ENCODE measurements around the gene SELENOT. TPM values are rescaled to one million over a fixed set of nuclear protein-coding genes. Genes with fewer than 3 reads are reported as not detected.

Gene SELENOT
- total and polyA plus RNA-seq, 3 donors from 2014 or later: 118 to 190 (median 135) TPM

GRCh38 chr3:150626148-150626930 lies 23.2 kb downstream of the SELENOT start:
- Histone ChIP-seq H3K27ac (peak overlapping the region; percentile 2 to 33), H3K27me3 (no peaks in the 10 kb centered on the region), H3K4me1 (no peaks in the 10 kb centered on the region), H3K9me3 (no peaks in the 10 kb centered on the region), H3K36me3 (ENCODE audit: low read depth, missing control alignments) (no peaks in the 10 kb centered on the region), H3K4me3 (no peak overlapping the region)
- DNase-seq: no peak
- intact Hi-C loops (cut with DNase I; ENCODE audit: low total_unique reads): no loop called here
- WGBS, 2 donors: 69 to 82% methylated on average over 2 of the region's 2 CpGs
- TF ChIP-seq POLR2A (IDR thresholded peaks at IDR 0.05) (no peak), CTCF (IDR thresholded peaks at IDR 0.05) (no peak)

- Histone ChIP-seq H3K9me3 (no peaks in the 10 kb centered on the region), H3K4me3 (no peak overlapping the region), H3K27me3 (no peaks in the 10 kb centered on the region), H3K27ac (no peak overlapping the region), H3K36me3 (ENCODE audit: low read depth, missing control alignments) (no peaks in the 10 kb centered on the region), H3K4me1 (no peaks in the 10 kb centered on the region)
- WGBS, 2 donors: 52 to 59% methylated on average over 2 of the region's 2 CpGs
- TF ChIP-seq CTCF (IDR thresholded peaks at IDR 0.05): no peak
- no peak for TF ChIP-seq POLR2A (IDR thresholded peaks at IDR 0.05)
- DNase-seq: no peak
- intact Hi-C loops (cut with DNase I; ENCODE audit: low total_unique reads): no loop called here
These were observed 24.4 kb downstream of the SELENOT start for GRCh38 chr3:150627557-150627956.

DNA sequence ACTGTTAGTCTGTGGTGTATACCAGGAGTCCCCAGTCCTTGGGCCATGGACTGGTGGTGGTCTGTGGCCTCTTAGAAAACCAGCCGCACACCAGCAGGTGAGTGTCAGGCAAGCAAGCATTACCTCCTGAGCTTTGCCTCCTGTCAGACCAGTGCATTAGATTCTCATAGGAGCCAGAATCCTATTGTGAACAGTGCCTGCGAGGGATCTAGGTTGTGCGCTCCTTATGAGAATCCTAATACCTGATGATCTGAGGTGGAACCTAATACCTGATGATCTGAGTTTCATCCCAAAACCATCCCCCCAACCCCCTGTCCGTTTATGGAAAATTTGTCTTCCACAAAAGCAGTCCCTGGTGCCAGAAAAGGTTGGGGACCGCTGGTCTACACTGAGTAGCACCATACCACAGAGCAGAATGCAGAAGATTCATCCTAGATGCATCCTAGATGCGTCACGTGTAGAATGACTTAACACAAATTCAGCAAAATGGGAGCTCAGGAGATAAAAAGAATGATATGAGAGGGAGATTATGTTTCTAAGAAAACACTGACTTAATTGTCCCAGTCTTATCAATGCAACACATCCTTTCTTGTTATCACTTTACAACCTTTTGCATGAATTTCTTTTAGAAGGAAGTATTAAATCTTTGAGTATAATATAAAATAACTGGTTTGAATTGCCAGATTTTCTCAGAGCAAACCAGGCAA lies 28.5 kb downstream of the SELENOT start:
- Histone ChIP-seq H3K9me3 (no peaks in the 10 kb centered on the region), H3K36me3 (ENCODE audit: low read depth, missing control alignments) (no peaks in the 10 kb centered on the region), H3K27ac (no peak overlapping the region), H3K27me3 (no peaks in the 10 kb centered on the region), H3K4me1 (no peaks in the 10 kb centered on the region), H3K4me3 (no peak overlapping the region)
- DNase-seq: no peak
- intact Hi-C loops (cut with DNase I; ENCODE audit: low total_unique reads): no loop called here
- 85 to 89% methylated on average over 7 of the region's 7 CpGs for WGBS, 2 donors
- TF ChIP-seq CTCF (IDR thresholded peaks at IDR 0.05) (no peak), POLR2A (IDR thresholded peaks at IDR 0.05) (no peak)

GRCh38 chr3:150635076-150635475 lies 32.0 kb downstream of the SELENOT start:
- Histone ChIP-seq H3K9me3 (no peaks in the 10 kb centered on the region), H3K27me3 (no peaks in the 10 kb centered on the region), H3K4me1 (no peaks in the 10 kb centered on the region), H3K36me3 (ENCODE audit: low read depth, missing control alignments) (no peaks in the 10 kb centered on the region), H3K27ac (peak overlapping the region in 1 of 2 donors; percentile 8), H3K4me3 (no peak overlapping the region)
- TF ChIP-seq POLR2A (IDR thresholded peaks at IDR 0.05) (no peak), CTCF (IDR thresholded peaks at IDR 0.05) (no peak)
- 59 to 62% methylated on average over 6 of the region's 6 CpGs for WGBS, 2 donors
- no peak for DNase-seq
- intact Hi-C loops (cut with DNase I; ENCODE audit: low total_unique reads): no loop called here

All from testis (tissue), 3 donors.